HG03439 (cell line): Measurements from ENCODE around the gene RAB14.
A peak's percentile ranks its signal among the peaks of the same experiment; 100 is the strongest.

Experiments
- ATAC-seq: cut with Tn5 transposase; IDR thresholded peaks from one replicate; pipeline ENCODE4 v1.9.1; 2021; ENCODE audit warnings: mild to moderate bottlenecking, moderate library complexity; ENCODE audit not compliant: unreplicated experiment

RAB14 gene

DNA sequence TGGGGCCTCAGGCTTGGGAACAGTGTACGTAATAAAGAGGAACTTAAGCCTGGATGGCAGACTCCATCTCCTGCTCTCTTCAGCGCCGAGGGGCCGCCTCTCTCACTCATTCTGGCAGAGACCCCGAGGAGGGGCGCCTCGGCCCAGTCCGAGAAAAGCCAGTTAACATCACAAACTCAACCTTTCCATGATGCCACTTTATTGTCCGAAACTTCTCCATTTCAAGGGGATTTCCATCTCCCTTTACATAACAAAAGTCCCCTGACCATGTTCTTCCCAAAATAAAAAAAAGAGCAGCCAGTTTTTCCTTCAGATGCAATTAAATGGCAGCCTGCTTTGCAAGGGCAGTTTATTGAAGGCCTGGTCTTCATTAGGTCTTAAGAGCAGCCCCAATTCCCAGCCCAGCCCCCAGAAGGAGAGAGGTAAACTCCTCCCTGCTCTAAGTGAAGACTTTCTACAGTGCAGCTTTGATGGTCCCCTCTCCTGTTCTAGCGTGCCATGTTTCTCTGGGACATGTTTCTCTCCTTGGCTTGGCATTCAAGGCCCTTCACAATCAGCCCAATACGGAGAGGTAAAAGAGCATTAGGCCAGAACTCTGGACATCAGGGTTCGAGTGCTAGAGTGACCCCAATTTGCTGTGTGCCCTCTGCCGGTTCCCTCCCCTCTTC, 19.5 kb upstream of the RAB14 start:
- ATAC-seq: no peak

DNA sequence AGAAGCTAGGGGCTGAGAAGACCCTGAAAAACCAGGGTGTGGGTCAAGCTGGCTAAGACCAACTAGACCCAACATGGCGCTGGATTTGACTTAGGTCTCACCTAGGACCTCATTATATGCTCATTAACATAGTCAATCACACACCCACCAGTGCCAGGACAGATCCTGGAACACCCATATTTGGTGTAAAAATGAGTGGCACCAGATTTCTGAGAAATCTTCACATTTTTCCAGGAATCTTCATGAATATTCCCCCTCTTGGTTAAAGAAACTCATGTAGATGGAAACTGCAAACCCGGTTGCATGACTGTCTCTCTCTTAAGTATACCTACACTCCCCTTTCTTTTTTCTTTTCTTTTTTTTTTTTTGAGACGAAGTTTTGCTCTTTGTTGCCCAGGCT, 17.9 kb upstream of the RAB14 start:
- ATAC-seq: no peak

DNA sequence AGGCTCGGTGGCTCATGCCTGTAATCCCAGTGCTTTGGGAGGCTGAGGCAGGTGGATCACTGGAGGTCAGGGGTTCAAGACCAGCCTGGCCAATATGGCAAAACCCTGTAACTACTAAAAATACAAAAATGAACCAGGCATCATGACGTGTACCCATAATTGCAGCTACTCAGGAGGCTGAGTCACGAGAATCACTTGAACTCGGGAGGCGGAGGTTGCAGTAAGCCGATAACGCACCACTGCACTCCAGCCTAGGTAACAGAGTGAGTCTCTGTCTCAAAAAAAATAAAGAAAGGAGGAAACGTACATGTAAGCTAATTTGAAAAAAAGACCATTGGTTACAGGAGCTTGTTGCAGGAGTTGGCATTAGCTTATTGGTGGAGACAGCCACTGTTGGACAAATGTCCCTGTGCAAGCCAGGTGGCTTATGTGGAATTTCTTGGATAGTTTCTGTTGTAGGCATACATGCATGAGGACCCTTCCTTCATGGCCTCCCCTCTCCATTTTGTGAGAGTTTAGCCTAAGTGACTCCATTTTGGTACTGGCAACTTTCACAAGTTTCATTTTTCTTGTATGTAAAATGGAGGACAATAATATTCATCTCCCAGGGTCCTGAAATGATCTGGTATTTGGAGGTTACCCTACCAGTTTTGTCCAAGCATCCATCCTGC, 16.8 kb upstream of the RAB14 start:
- peak; percentile 23 for ATAC-seq

DNA sequence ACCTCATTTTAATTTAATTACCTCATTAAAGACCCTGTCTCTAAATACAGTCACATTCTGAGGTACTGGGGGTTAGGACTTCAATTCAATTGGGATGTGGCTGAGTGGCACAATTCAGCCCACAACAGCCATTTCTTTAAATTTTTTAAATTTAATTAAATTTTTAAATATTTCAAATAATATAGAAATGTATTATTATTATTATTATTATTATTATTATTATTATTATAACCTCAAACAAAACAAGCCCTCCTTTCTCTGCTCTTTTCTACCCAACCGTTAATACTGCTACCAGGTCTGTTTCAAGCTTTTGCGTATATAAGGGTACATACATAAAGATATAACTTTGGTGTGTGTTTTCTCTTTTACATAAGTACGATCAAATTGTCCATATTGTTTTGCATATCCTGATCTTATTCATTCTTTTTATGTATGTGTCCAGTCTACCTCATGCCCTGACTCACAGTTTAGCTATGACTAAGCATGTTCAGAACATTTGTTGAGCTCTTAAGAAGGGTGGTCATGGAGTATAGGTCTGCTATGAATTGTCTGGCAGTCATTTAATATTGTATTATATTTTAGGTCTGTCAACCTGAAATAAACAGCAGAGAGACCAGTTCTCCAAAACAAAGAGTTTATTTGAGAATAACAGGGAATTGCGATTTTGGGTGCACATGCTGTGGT, 16.1 kb upstream of the RAB14 start:
- ATAC-seq: peak; percentile 89

DNA sequence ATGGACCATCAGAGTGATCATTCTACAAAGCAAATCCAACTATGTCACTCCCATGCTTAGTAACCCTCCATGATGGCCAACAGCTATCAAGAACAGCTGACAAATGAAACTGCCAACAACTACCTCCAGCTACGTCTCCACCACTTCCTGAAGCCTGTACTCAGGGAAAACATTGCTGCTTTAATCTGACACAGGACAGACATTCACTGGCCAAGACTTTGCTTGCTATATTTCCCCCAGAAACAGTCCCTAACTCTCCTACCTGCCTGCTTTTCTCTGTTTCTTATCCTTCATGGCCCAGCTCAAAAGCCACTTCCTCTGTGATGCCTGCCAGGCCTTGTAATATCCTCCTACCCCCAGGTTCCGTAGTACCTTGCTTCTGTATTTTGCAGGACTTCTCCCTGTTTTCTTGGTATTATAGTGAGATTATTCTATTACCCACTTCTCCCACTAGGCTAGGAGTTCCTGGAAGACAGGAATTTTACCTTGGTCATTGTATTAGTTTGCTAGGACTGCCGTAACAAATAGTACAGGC, 14.7 kb upstream of the RAB14 start:
- ATAC-seq: no peak

DNA sequence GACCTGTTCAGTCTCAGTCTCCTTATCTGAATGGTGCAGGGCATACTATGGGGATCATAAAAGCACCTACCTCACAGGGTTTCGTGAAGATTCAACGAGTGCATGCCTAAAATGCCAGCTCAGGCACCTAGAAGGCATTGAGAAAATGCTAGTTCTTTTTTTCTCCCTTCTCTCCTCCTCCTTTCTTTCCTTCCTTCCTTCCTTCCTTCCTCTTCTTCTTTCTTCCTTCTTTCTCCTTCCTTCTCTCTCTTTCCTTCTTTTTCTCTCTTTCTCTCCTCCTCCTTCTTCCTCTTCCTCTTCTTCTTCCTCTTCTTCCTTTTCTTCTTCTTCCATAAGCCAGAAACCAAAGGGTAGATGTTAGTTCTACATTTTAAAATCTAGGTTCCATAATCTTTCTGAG, 12.3 kb upstream of the RAB14 start:
- no peak for ATAC-seq

DNA sequence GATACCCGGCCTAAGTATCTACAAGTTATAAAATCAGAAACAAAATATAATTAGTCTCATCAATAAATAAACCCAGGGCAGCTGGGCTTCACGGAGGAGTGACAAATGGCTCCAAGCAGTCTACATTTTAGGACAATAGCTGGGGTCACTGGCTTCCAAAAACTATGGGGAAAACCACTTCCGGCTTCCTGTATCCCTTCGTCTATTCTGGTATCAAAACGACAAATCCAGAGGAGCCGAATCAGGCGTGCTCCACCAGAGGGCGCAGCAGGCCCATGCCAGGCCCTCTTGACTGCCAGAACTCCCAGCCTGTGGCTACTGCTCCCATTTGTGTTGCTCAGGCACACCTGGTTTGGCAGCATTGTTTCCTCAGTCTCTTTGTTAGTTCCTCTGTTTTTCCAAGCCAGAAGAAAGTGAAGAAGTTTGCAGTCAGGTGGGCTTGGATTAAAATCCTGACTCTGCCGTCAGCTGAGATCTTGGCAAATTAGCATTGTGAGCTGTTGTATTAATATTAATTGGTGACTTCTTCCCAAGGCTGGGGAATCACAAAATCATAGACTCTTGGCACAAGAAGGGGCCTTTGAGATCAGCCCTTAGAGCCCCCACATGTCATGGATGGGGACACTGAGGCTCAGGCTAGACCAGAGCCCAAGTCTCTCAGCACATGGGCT, 11.6 kb upstream of the RAB14 start:
- peak; percentile 42 for ATAC-seq

DNA sequence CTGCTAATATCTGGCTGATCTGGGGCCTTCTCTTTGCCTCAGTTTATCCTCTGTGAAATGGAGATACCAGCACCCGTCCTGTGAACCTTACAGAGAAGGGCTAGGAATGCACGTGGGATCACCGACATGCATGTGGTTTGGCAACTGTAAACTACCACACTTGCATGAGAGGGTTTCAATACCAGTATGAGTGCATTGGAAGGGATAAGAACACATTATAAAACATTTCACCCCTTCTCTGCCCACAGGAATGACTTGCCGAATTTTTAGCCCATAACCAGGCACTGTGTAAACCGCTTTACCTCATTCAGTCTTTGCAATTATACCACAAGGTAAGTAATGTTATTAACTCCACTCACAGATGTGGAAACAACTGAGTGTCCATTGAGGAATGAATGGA, 8.9 kb upstream of the RAB14 start:
- no peak for ATAC-seq

DNA sequence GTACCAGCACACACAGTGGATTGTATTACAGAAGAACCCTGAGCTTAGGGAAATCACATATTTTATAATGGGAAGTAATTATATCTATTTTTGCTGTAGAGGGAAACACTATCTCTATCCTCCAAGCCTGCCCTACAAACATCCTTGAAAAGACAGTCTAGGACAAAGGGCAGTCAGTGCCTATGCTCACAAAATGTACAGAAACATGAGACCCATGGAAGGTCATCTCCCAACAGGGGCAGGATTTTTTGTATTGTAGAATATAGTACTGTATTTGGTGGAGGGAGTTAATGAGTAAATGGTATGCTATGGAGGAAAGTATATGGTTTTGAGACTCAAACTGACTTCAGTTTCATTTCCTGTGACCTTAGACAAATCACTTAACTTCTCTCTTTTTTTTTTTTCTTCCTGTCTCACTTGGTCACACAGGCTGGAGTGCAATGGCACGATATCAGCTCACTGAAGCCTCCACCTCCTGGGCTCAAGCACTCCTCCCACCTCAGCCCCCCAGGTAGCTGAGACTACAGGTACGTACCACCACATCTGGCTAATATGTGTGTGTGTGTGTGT, 5.8 kb upstream of the RAB14 start:
- peak; percentile 69 for ATAC-seq

DNA sequence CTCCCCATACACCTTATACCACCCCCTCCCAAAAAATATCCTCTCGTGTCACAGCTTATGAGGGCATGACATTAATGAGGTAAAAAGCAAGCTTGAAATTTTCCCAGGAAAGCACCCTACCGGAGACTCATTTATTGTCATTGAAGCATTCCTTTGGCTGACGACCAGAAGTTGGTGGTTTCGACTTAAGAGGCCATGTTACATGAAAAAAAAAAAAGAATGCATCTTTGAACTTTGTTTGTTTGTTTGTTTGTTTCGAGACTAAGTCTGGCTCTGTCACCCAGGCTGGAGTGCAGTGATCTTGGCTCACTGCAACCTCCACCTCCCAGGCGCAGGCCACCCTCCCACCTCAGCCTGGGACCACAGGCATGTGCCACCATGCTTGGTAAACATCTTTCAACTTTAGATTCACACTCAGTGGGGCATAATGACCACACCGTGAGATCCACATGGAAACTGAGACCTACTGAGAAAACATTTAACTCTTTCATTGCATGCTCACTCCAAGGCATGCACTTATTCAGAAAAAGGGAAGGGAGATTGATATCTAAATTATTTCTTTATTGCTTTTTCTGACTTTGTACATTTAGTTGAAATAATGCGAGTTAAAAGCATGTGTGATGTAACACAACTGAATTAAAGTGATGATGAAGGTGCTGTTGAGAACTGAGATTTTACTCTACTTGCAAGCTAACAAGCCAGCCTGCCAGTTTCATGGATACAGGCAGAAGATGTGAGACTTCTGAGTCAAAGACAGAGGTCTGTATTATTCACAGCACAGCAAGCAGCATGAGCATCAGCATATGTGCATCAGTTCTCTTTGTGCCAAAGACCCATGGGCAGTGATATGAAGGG, 5.1 kb upstream of the RAB14 start:
- ATAC-seq: peak; percentile 35

DNA sequence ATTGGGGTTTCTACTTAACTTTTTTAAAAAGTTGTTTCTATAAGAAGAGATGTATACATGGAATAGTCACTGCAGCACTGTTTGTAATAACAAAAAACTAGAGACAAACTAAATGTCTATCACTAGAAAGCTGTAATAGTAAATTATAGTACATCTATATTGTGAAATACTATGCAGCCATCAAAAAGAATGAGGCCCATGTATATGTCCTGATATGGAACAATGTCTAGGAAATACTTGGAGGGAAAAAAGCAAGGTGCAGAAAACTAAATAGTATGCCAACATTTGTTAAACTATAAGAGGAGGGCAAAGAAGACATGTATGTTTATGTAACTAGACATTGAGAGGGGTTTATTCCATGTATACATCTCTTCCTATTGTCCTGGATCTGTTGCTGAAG, 2.9 kb upstream of the RAB14 start:
- ATAC-seq: no peak

DNA sequence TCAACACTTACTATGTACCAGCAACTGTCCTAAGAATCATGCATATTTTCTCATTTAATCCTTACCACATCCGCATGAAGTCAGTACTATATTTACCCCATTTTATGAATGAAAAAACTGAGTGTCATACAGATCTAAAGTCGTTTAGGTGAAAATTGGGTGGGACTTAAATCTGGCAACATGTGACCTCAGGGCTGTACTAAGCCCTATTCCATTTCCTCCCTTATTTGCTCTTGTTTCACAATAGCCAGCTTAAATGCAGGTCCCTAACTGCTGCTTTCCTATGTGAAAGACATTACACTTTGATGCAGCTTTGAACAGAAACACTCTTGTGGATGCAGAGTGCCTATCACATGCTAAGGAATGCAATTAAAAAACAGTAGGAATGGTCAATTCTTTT, 2.5 kb upstream of the RAB14 start:
- no peak for ATAC-seq

DNA sequence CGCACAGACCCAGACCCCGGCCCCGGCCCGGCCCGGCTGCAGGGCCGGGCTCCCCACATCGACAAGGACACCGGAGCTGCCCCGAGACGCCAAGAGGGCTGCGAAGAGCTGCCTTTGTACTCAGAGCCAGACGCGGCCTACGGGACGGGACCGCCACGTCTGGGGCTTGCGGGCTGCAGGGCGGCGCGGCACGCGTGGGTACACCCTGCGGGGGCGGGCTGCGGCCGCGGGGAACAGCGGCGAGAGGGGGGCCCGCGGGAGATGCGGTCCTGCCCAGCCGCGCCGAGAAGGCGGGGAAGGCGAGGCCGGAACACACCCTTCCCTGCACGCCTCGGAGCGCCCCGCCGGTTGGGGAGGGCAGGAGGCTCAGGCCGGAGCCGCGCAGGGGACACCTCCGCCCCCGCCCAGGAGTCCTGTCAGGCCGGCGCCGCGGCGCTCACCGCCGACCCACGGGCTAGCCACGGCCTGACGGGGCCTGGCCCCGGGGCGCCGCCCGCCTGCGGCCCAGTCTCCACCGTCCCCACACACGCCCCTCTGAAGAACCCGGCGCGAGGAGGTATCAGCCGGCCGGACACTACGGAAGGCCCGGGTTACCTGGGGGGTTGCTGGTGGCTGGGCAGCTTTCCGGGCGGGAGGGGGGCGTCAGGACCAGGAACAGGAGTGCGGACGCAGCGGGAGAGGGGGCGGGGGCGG, 478 bp downstream of the RAB14 start:
- ATAC-seq: peak; percentile 24

DNA sequence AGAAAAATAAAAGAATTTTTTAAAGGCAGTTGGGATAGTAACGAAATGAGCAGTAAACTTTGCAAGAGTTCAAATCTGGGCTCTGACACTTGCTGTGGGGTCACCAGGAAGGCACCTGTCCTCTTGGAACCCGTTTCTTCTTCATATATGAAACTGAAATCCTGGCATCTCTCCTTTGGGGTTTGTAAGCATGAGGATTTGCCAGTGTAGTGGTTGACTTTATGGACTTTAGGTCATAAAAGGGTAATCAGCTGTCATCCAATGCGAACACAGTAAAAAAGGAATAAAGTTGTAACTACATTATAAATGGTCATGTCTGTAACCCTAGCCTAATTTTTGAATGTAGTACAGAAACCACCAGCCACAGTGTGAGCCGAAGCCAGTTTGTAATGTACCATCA, 1.3 kb downstream of the RAB14 start:
- ATAC-seq: no peak

DNA sequence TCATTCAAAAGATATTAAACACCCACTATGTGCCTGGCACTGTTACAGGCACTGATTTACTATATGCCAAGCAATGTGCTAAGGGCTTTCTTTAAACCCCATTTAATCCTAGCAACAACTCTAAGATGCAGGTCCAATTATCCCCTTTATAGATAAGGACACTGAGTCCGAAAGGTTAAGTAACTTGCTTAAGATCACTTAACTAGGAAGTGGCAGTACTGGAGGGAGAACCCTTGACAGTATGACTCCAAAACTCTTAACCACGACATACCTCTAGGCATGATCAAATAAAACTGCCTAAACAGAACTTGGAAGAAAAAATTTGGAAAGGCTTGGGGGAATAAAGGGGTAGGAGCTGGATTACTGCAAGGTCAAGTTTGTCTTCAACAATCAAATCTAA, 1.7 kb downstream of the RAB14 start:
- no peak for ATAC-seq

DNA sequence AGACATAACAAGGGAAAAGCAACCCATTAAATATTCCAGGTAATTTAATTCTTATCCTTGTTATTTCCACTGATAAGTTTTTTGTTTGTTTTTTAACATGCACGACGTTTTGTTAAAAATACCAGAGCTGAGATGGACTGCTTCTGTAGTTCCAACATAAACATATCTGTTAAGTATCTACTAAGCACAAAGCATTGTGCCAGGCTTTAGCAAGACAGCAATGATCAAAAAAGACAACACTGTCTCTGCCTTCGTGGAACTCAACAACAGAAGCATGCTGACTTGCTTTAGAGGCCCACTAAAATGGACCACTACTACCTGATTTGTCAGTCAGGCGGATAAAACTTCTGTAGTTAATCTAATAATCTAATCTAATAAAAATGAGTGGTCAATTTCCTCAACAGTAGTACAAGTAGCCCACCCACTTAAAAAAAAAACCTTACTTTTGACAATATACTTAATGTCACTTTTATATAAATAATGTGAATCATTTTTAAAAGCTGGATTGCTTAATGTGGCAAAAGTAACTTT, 3.1 kb downstream of the RAB14 start:
- no peak for ATAC-seq

DNA sequence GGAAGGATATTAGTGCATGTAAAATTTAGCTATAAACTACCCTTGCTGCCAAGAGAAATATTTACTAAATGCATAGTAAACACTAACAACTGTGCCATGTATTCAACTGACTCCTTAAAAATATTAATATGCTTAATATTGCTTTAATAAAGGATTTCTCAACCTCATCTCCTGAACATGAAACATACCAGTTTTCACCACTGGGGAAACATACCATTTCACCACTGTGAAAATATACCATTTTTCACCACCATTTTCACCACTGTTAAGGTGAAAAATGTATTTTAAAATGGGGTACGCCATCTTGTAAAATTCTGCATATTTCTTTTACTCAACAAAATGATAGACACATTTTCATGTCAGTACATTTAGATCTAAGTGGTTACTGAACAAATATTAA, 4.5 kb downstream of the RAB14 start:
- ATAC-seq: no peak

DNA sequence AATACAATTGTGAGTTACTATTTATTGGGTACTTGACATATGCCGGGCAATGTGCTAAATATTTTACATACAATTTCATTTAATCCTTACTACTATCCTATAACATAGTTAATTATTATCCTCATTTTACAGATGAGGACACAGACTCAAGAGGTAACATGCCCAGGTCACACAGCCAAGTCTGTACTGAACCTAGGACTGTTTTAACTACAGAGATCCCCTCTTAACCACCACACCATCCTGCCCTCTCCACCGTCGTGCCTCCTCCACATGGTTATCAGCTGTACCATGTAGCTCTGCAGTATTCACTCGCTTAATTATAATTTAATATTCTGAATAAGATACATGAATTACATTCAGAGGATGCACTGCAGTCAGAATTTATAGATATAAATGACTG, 5.3 kb downstream of the RAB14 start:
- no peak for ATAC-seq

DNA sequence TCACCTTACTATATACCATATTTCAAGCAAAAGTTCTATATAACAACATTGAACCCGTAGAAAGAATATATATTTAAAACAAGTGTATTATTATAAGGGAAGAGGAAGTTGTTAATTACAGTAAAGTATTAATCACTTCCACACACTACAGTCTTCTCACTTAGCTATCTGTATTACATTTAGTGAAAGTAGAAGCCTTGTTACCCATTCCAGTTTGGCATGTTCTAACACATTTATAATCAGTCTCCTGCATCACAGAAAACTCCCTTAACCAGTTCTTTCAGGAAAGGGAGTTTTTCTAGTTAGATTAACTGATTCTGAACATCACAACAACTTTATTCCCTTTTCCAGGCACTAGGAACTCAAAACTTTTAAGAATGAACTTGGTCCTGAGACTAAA, 6.9 kb downstream of the RAB14 start:
- ATAC-seq: no peak
